Mucosa of descending colon (tissue), 3 donors: ENCODE results near the gene ERO1A. TPM values are rescaled to one million over a fixed set of nuclear protein-coding genes. Genes with fewer than 3 reads are reported as not detected.

Source experiments
- ATAC-seq: fragments of 200-7000 bp; cut with Tn5 transposase; one replicate; pipeline ENCODE4 v1.9.1; 2020; ENCODE audit warnings: mild to moderate bottlenecking, moderate library complexity
- DNase-seq, 3 donors: peaks; one replicate each; pipeline ENCODE4 v3.0.0-alpha.2; 2020
- H3K36me3 ChIP-seq: fragments of 200-600 bp; one replicate; pipeline ENCODE4 v1.8.0; 2021; ENCODE audit warnings: low read depth, mild to moderate bottlenecking
- H3K4me1 ChIP-seq: fragments of 200-600 bp; one replicate; pipeline ENCODE4 v1.8.0; 2021; ENCODE audit warnings: low read depth, mild to moderate bottlenecking
- H3K4me3 ChIP-seq: fragments of 200-600 bp; one replicate; pipeline ENCODE4 v1.8.0; 2021; ENCODE audit warnings: mild to moderate bottlenecking
- H3K9me3 ChIP-seq: fragments of 200-600 bp; one replicate; pipeline ENCODE4 v1.8.0; 2021; ENCODE audit warnings: mild to moderate bottlenecking
- CTCF ChIP-seq: fragments of 200-600 bp; IDR thresholded peaks from one replicate; pipeline ENCODE4 v1.8.0; 2022; ENCODE audit warnings: antibody characterized with exemption, mild to moderate bottlenecking
- intact Hi-C, 2 donors: fragments of 100-400 bp; cut with DNase I in 1 of 2; cut with micrococcal nuclease in 1 of 2; formaldehyde crosslinking; loops; one replicate each; pipeline versions ENCODE4 v1.11.0 to v1.11.1; 2022; cut with DNase I, micrococcal nuclease
- total RNA-seq, 3 donors: library from RNA; stranded (reverse); fragmentation: NEBNext Ultra II Directional in 2 of 3; extraction: Animal tissue kit (Norgen Biotek cat#: 25700) in 2 of 3; gene quantifications; one replicate each; pipeline versions ENCODE4 v1.2.1 to v1.2.4, GENCODE V29; 2021 to 2023
- donor health status: DM: no; HTN: no; CAD: no; lungs with moderate emphysema.
- donor health status: DM: no; HTN: no; CAD: no.
- donor health status: DM: no; HTN: yes; CAD: no.

The ERO1A gene
- total RNA-seq, 3 donors from 2014 or later, result 45.1 to 67.5 (median 55.4) TPM

- DNase-seq (no peak), ATAC-seq (no peak)
- Histone ChIP-seq H3K9me3 (no peaks in the 10 kb centered on the region), H3K36me3 (no peaks in the 10 kb centered on the region), H3K4me3 (no peak overlapping the region), H3K4me1 (peaks cover 20% of the 10 kb centered on the region)
- intact Hi-C loops, result no loop called here
- TF ChIP-seq CTCF, result no peak
Observed at GRCh38 chr14:52693532-52693931, 1.8 kb downstream of the ERO1A start.

GRCh38 chr14:52693036-52693435 lies 2.3 kb downstream of the ERO1A start:
- intact Hi-C loops, result no loop called here
- no peaks in the 10 kb centered on the region for H3K9me3 ChIP-seq
- H3K4me1 ChIP-seq, result peaks cover 20% of the 10 kb centered on the region
- H3K36me3 ChIP-seq, result no peaks in the 10 kb centered on the region
- ATAC-seq, result no peak
- no peak overlapping the region for H3K4me3 ChIP-seq
- TF ChIP-seq CTCF, result no peak
- no peak for DNase-seq

DNA sequence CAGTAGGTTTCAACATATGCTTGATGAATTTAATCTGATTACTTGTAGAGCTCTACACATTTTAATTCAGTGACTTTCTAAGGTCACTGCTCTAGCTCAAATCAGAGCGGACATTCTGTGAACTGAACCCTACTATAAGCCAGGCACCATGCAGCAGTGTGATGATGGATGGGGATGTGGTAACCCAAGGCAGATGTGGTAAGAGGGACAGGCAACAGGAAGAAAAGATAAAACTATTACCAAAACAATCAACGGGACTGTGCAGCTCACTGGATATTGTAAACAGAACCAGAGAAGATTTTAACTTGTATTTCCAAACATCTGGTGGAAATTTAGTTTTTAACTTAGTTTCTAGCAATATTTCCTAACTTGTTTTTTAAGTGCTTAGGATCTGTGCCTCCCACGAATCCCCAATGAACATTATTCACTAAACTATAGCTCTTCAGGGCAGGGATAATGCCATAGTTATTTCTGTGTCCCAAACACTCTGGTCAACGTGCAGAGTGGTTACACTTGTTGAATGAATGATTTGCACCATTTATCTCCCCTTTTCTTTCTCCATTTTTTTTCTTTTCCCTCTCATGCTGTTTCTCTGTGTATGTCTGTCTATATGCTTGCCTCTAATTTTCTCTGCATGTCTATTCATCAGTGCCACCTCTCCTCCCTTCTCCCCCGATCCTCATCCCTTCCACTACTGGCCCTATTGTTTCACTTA lies 3.0 kb downstream of the ERO1A start:
- intact Hi-C loops, result no loop called here
- peaks cover 20% of the 10 kb centered on the region for H3K4me1 ChIP-seq
- no peaks in the 10 kb centered on the region for H3K9me3 ChIP-seq
- no peak for ATAC-seq
- DNase-seq, result no peak
- H3K36me3 ChIP-seq, result no peaks in the 10 kb centered on the region
- no peak overlapping the region for H3K4me3 ChIP-seq
- no peak for TF ChIP-seq CTCF

DNA sequence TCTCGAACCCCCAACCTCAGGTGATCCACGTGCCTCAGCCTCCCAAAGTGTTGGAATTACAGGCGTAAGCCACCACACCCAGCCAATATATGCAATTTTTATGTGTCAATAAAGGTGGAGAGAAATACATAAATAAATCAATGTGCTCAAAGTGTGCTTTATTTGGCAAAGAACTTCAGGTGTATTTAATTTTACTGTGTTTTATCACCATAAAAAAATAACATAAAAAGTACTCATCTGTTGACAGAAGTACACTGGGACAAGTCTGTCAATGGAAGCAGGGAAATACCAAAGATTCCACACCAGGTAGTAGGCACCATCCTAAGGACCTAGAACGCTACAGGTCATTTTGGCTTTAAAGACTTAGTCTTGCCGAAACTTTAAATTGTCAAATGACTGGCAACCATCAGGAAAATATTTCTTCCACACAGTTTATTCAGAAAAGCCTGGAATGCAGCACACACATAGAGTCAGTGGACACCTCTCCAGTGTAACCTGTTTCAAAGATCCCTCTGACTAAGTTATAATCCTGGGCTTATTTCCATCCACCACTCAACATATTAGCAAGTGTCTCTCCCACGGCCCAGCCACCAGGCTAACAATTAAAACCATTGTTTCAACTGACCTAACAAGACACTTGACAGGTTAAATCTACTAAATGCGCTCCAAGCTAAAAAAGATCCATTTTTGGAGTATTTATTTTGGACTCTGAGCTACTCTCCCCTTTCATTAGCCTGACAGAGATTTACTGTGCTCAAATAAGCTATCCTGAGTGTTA lies 4.2 kb downstream of the ERO1A start:
- intact Hi-C loops, result no loop called here
- Histone ChIP-seq H3K4me1 (peaks cover 20% of the 10 kb centered on the region), H3K36me3 (no peaks in the 10 kb centered on the region), H3K9me3 (no peaks in the 10 kb centered on the region), H3K4me3 (no peak overlapping the region)
- no peak for TF ChIP-seq CTCF
- ATAC-seq (no peak), DNase-seq (no peak)

DNA sequence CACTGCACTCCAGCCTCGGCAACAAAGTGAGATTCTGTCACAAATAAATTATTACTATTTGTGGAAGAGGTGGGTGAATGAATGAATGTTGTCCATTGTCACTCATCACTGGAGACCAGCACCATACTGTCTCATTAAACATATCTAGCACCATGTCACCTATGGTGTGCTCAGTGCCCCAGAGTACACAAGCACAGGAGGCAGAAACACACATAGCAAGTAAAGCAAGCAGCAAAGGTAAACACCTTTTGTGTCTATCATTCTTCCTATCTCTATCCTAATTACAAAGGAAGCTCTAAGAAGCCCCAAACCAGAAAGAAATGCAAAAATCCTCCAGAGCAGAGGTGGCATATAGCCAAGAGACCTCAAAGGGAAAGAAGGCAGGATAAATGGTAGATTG lies 9.2 kb downstream of the ERO1A start:
- no peak overlapping the region for H3K4me3 ChIP-seq
- no peaks in the 10 kb centered on the region for H3K4me1 ChIP-seq
- TF ChIP-seq CTCF, result no peak
- H3K36me3 ChIP-seq, result no peaks in the 10 kb centered on the region
- no peak for ATAC-seq
- intact Hi-C loops, result no loop called here
- DNase-seq, result no peak
- no peaks in the 10 kb centered on the region for H3K9me3 ChIP-seq
